Stomach (tissue), 9 donors: Measurements from ENCODE around the gene ADCK2. TPM values are rescaled to one million over a fixed set of nuclear protein-coding genes. Genes with fewer than 3 reads are reported as not detected.
"Not testable (repeated sequence)": the region's sequence is repeated elsewhere in the genome, so short reads cannot be mapped to it uniquely, and the experiment has no call there.

Experiments used
- DNase-seq, 2 donors: peaks; one replicate each; pipeline versions ENCODE4 v3.0.0 to v3.0.0-alpha.2; 2013 to 2019
- H3K27ac ChIP-seq, 5 donors: fragments of 200-600 bp in 4 of 5; sonication (generic) in 4 of 5; one replicate each; pipeline ENCODE4 v1.5.1; 2013 to 2019; ENCODE audit warnings: mild to moderate bottlenecking in 1 of 5, moderate library complexity in 1 of 5
- H3K27me3 ChIP-seq, 3 donors: fragments of 200-600 bp; sonication (generic); one replicate each; pipeline ENCODE4 v1.5.1; 2017 to 2019; ENCODE audit warnings: mixed run types in 1 of 3
- H3K36me3 ChIP-seq, 4 donors: fragments of 200-600 bp; sonication (generic); 1 replicate in 3 of 4; 2 replicates in 1 of 4; pipeline ENCODE4 v1.5.1; 2016 to 2019
- H3K4me1 ChIP-seq, 4 donors: fragments of 200-600 bp; sonication (generic); one replicate each; pipeline ENCODE4 v1.5.1; 2016 to 2019
- H3K4me3 ChIP-seq, 4 donors: fragments of 200-600 bp; sonication (generic) in 3 of 4; one replicate each; pipeline ENCODE4 v1.5.1; 2016 to 2019; ENCODE audit warnings: mild to moderate bottlenecking in 1 of 4
- H3K9me3 ChIP-seq, 4 donors: fragments of 200-600 bp; sonication (generic); one replicate each; pipeline ENCODE4 v1.5.1; 2016 to 2019
- EP300 ChIP-seq: sonication (generic); formaldehyde crosslinking; IDR thresholded peaks from one replicate; pipeline ENCODE4 v1.6.1; 2017; ENCODE audit warnings: antibody characterized with exemption
- POLR2A ChIP-seq, 4 donors: fragments of 450-650 bp; IDR thresholded peaks; one replicate each; pipeline ENCODE4 v1.6.1; 2016; ENCODE audit warnings: antibody characterized with exemption in 4 of 4, control low read depth in 2 of 4, mild to moderate bottlenecking in 1 of 4, moderate library complexity in 1 of 4
- POLR2AphosphoS5 ChIP-seq, 3 donors: sonication (generic); formaldehyde crosslinking; IDR thresholded peaks; one replicate each; pipeline ENCODE4 v1.6.1; 2016; ENCODE audit warnings: antibody characterized with exemption in 3 of 3
- WGBS, 5 donors: extraction: QIAGEN DNeasy Blood & Tissue Kit in 3 of 5; methylation state at CpG; one replicate each; pipeline versions ENCODE4 v1.1.5 to v1.1.7; 2013 to 2018; 5-methylcytosine and 5-hydroxymethylcytosine counted together
- intact Hi-C: fragments of 100-400 bp; cut with DNase I; formaldehyde crosslinking; loops from one replicate; pipeline ENCODE4 v1.15.1; 2023; ENCODE audit warnings: low total_unique reads
- polyA plus RNA-seq, 3 donors: library from polyadenylated mRNA; stranded (reverse); fragments of 200-250 nt; gene quantifications; one replicate each; pipeline ENCODE4 v1.2.3, GENCODE V29; 2013
- total RNA-seq, 5 donors: library from RNA; depleted of rRNA; stranded (reverse); fragments of >200 nt; gene quantifications; one replicate each; pipeline versions ENCODE4 v1.1.0 to v1.2.3, GENCODE V29; 2014 to 2016
- TF ChIP-seq, protein P1 (sequence below), 7 experiments: fragments of 450-650 bp in 4 of 7; fragments of 200-600 bp in 3 of 7; sonication (generic) in 3 of 7; IDR thresholded peaks; one replicate each; pipeline ENCODE4 v1.5.1; 2016 to 2019; ENCODE audit warnings: antibody characterized with exemption in 7 of 7, control low read depth in 2 of 7, mild to moderate bottlenecking in 1 of 7
- donor health status: healthy with polysubstance abuse.
- donor health status: Bipolar disorder and iron deficiency.
- donor health status: healthy.

ADCK2 gene
- total and polyA plus RNA-seq, 8 donors: 2.7 to 62.3 (median 20.7) TPM

DNA sequence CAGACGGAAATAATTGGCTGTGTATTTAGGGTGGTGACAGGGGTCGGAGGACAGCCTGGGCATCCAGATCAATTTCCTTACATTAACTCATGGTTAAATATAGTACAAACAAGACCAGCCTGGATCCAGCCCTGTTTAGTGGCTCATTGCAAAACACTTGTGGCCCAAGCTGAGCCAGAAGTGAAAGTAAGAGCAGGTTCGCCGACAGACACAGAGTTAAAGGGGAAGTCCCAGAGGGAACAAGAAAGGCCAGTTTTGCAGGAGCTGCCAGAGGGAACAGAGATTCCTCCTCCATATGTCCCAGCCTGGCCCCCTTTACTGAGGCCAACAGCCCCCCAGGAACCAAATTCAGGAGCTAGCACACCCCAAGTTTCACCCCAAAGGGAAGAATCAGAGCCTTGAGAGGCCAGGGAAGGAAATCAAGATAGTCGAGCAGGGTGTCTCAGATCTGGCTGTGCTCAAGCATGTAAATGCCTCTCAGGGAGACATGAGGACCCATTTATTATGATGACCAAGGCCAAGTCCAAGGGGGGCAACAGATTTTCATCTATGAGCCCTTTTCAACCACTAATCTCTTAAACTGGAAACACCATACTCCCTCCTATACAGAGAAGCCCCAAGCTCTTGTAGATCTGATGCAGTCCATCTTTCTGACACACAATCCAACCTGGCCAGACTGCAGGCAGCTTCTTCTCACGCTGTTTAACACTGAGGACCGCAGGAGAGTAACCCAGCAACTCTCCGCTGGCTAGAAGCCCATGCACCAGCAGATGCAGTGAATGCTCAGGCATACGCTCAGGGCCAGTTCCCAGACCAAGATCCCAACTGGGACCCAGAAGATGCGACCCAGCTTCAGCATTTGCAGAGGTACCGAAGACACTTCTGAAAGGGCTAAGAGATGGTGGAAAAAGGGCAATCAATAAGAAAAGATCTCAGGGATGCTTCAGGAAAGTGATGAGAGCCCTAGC lies 15.9 kb upstream of the ADCK2 start:
- peak; percentile 80 to 93 for DNase-seq
- 37 to 44% (median 38%) methylated on average over 11 of the region's 11 CpGs for WGBS, 5 donors
- Histone ChIP-seq H3K4me1 (peaks cover 16 to 38% (median 23%) of the 10 kb centered on the region in 4 donors), H3K27ac (peak overlapping the region; percentile 16 to 81 (median 67)), H3K27me3 (no peaks in the 10 kb centered on the region), H3K36me3 (no peaks in the 10 kb centered on the region), H3K9me3 (no peaks in the 10 kb centered on the region), H3K4me3 (peak overlapping the region; percentile 26 to 32 (median 30))
- TF ChIP-seq, protein P1, sequence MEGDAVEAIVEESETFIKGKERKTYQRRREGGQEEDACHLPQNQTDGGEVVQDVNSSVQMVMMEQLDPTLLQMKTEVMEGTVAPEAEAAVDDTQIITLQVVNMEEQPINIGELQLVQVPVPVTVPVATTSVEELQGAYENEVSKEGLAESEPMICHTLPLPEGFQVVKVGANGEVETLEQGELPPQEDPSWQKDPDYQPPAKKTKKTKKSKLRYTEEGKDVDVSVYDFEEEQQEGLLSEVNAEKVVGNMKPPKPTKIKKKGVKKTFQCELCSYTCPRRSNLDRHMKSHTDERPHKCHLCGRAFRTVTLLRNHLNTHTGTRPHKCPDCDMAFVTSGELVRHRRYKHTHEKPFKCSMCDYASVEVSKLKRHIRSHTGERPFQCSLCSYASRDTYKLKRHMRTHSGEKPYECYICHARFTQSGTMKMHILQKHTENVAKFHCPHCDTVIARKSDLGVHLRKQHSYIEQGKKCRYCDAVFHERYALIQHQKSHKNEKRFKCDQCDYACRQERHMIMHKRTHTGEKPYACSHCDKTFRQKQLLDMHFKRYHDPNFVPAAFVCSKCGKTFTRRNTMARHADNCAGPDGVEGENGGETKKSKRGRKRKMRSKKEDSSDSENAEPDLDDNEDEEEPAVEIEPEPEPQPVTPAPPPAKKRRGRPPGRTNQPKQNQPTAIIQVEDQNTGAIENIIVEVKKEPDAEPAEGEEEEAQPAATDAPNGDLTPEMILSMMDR (IDR thresholded peaks at IDR 0.05): no peak
- TF ChIP-seq EP300 (no peak), POLR2AphosphoS5 (IDR thresholded peaks at IDR 0.05) (peak in 2 of 3 donors; percentile 15 to 23)
- intact Hi-C loops: no loop called here

DNA sequence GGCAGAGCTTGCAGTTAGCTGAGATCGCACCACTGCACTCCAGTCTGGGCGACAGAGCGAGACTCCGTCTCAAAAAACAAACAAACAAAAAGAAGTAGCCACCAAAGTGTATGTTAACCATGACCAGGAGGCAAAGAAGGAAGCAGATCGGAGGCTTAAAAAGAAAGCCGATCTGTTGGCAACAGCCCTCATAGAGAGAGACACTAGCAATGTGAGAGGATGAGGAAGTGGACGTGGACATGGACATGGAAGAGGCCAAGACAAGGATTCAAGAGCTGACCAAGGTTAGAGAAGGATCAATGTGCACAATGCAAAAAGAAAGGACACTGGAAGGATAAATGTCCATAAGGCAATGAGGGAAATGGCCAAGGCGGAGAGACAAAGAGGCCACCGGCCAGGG lies 14.9 kb upstream of the ADCK2 start:
- TF ChIP-seq POLR2AphosphoS5 (IDR thresholded peaks at IDR 0.05) (no peak), EP300 (no peak), POLR2A (IDR thresholded peaks at IDR 0.05) (no peak)
- TF ChIP-seq, protein P1 (IDR thresholded peaks at IDR 0.05): no peak
- Histone ChIP-seq H3K9me3 (no peaks in the 10 kb centered on the region), H3K36me3 (no peaks in the 10 kb centered on the region), H3K4me1 (peaks cover 16 to 36% (median 23%) of the 10 kb centered on the region in 4 donors), H3K27me3 (no peaks in the 10 kb centered on the region), H3K27ac (no peak overlapping the region), H3K4me3 (no peak overlapping the region)
- intact Hi-C loops: no loop called here
- no peak for DNase-seq
- WGBS, 5 donors: 87 to 92% (median 88%) methylated on average over 9 of the region's 9 CpGs

DNA sequence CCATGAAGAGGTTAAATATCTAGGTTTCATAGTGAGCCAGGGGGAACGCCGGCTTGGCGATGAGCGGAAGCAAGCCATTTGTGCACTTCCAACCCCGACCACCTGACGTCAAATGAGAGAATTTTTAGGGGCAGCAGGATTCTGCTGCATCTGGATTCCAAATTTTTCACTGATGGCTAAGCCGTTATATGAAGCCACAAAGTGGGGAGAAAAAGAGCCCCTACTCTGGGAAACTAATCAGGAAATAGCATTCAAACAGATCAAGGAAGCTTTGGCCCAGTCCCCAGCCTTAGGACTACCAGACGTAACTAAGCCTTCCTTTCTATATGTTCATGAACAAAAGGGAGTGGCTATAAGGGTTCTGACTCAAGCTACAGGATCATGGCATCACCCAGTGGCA lies 12.9 kb upstream of the ADCK2 start:
- Histone ChIP-seq H3K9me3 (no peaks in the 10 kb centered on the region), H3K36me3 (no peaks in the 10 kb centered on the region), H3K4me3 (no peak overlapping the region), H3K27me3 (no peaks in the 10 kb centered on the region), H3K27ac (no peak overlapping the region), H3K4me1 (peaks cover 16 to 28% (median 19%) of the 10 kb centered on the region in 4 donors)
- WGBS, 5 donors: 53 to 69% (median 60%) methylated on average over 8 of the region's 8 CpGs
- no peak for TF ChIP-seq POLR2AphosphoS5 (IDR thresholded peaks at IDR 0.05)
- TF ChIP-seq, protein P1 (IDR thresholded peaks at IDR 0.05): no peak
- no peak for TF ChIP-seq POLR2A (IDR thresholded peaks at IDR 0.05)
- no peak for TF ChIP-seq EP300
- intact Hi-C loops: no loop called here
- no peak for DNase-seq

DNA sequence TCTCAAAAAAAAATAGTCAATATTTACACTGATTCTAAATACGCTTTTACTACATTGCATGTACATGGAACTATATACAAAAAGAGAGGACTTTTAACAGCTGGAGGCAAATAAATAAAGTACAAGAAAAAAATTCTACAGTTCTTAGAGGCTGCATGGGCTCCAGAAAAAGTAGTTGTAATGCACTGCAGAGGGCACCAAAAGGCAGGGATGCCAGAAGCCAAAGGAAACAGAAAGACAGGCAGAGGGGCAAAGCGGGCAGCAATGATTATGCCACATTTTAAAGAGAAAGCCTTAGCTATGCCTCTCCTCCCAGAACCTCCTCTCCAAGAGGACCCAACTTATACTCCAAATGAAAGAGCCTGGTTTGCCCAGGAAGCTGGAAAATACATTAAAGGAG lies 11.6 kb upstream of the ADCK2 start:
- intact Hi-C loops: no loop called here
- WGBS, 5 donors: 22 to 32% (median 26%) methylated on average over 2 of the region's 2 CpGs
- H3K36me3 ChIP-seq: no peaks in the 10 kb centered on the region

DNA sequence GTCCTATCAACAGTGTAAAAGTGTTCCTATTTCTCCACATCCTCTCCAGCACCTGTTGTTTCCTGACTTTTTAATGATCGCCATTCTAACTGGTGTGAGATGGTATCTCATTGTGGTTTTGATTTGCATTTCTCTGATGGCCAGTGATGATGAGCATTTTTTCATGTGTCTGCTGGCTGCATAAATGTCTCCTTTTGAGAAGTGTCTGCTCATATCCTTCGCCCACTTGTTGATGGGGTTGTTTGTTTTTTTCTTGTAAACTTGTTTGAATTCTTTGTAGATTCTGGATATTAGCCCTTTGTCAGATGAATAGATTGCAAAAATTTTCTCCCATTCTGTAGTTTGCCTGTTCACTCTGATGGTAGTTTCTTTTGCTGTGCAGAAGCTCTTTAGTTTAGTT lies 9.8 kb upstream of the ADCK2 start:
- 29 to 96% (median 88%) methylated on average over 1 to 2 of the region's 2 CpGs for WGBS, 5 donors
- DNase-seq, H3K27me3 ChIP-seq, intact Hi-C loops, H3K4me1 ChIP-seq, H3K4me3 ChIP-seq, H3K36me3 ChIP-seq, H3K9me3 ChIP-seq, H3K27ac ChIP-seq: not testable (repeated sequence)

More for the DNA sequence above, 11.6 kb upstream of the ADCK2 start:
- no peak for TF ChIP-seq POLR2AphosphoS5 (IDR thresholded peaks at IDR 0.05)
- TF ChIP-seq, protein P1 (IDR thresholded peaks at IDR 0.05): peak in 1 of 7 experiments; percentile 11
- no peak overlapping the region for H3K27ac ChIP-seq
- no peaks in the 10 kb centered on the region for H3K27me3 ChIP-seq
- no peak overlapping the region for H3K4me3 ChIP-seq
- H3K9me3 ChIP-seq: no peaks in the 10 kb centered on the region
- DNase-seq: no peak
- peaks cover 12 to 21% (median 14%) of the 10 kb centered on the region in 4 donors for H3K4me1 ChIP-seq
